Breast epithelium (tissue), 4 donors: ENCODE data around the gene ATXN7L1. TPM values are rescaled to one million over a fixed set of nuclear protein-coding genes. Genes with fewer than 3 reads are reported as not detected.

ENCODE experiments used
- DNase-seq, 2 donors: peaks; one replicate each; pipeline ENCODE4 v3.0.0-alpha.2; 2019; ENCODE audit warnings: low spot score in 2 of 2
- H3K27ac ChIP-seq, 2 donors: fragments of 200-600 bp; sonication (generic) in 1 of 2; one replicate each; pipeline ENCODE4 v1.5.1; 2016 to 2019; ENCODE audit warnings: mild to moderate bottlenecking in 1 of 2
- H3K27me3 ChIP-seq, 2 donors: fragments of 200-600 bp; sonication (generic) in 1 of 2; one replicate each; pipeline versions ENCODE4 v1.5.1 to v1.6.0; 2017 to 2019; ENCODE audit warnings: control low read depth in 1 of 2, mild to moderate bottlenecking in 1 of 2
- H3K36me3 ChIP-seq: fragments of 200-600 bp; one replicate; pipeline ENCODE4 v1.5.1; 2019
- H3K4me1 ChIP-seq, 2 donors: fragments of 200-600 bp; sonication (generic); one replicate each; pipeline ENCODE4 v1.5.1; 2016 to 2019; ENCODE audit warnings: control low read depth in 1 of 2
- H3K4me3 ChIP-seq, 3 donors: fragments of 200-600 bp; sonication (generic); 1 replicate in 2 of 3; 2 replicates in 1 of 3; pipeline ENCODE4 v1.5.1; 2016 to 2019; ENCODE audit warnings: mild to moderate bottlenecking in 3 of 3, moderate library complexity in 2 of 3
- H3K9me3 ChIP-seq, 2 donors: fragments of 200-600 bp; sonication (generic) in 1 of 2; one replicate each; pipeline ENCODE4 v1.5.1; 2016 to 2019; ENCODE audit warnings: control low read depth in 1 of 2
- CTCF ChIP-seq, 3 donors: fragments of 450-650 bp; IDR thresholded peaks; one replicate each; pipeline ENCODE4 v1.5.1; 2016 to 2017; ENCODE audit warnings: antibody characterized with exemption in 3 of 3, mild to moderate bottlenecking in 3 of 3, moderate library complexity in 3 of 3
- POLR2A ChIP-seq: fragments of 450-650 bp; IDR thresholded peaks from one replicate; pipeline ENCODE4 v1.6.1; 2016; ENCODE audit warnings: antibody characterized with exemption, mild to moderate bottlenecking, moderate library complexity
- POLR2AphosphoS5 ChIP-seq, 3 donors: sonication (generic); formaldehyde crosslinking; IDR thresholded peaks; one replicate each; pipeline ENCODE4 v1.6.1; 2017; ENCODE audit warnings: antibody characterized with exemption in 3 of 3
- intact Hi-C: fragments of 100-400 bp; cut with DNase I; formaldehyde crosslinking; loops from one replicate; pipeline ENCODE4 v1.15.1; 2023; ENCODE audit warnings: low total_unique reads
- total RNA-seq, 3 donors: library from RNA; depleted of rRNA; stranded (reverse); fragments of >200 nt; gene quantifications; one replicate each; pipeline ENCODE4 v1.1.0, GENCODE V29; 2016

Gene ATXN7L1, protein sequence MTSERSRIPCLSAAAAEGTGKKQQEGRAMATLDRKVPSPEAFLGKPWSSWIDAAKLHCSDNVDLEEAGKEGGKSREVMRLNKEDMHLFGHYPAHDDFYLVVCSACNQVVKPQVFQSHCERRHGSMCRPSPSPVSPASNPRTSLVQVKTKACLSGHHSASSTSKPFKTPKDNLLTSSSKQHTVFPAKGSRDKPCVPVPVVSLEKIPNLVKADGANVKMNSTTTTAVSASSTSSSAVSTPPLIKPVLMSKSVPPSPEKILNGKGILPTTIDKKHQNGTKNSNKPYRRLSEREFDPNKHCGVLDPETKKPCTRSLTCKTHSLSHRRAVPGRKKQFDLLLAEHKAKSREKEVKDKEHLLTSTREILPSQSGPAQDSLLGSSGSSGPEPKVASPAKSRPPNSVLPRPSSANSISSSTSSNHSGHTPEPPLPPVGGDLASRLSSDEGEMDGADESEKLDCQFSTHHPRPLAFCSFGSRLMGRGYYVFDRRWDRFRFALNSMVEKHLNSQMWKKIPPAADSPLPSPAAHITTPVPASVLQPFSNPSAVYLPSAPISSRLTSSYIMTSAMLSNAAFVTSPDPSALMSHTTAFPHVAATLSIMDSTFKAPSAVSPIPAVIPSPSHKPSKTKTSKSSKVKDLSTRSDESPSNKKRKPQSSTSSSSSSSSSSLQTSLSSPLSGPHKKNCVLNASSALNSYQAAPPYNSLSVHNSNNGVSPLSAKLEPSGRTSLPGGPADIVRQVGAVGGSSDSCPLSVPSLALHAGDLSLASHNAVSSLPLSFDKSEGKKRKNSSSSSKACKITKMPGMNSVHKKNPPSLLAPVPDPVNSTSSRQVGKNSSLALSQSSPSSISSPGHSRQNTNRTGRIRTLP
- total RNA-seq = 10 to 100 TPM; 10.7 to 18.4 (median 12.5) TPM

DNA sequence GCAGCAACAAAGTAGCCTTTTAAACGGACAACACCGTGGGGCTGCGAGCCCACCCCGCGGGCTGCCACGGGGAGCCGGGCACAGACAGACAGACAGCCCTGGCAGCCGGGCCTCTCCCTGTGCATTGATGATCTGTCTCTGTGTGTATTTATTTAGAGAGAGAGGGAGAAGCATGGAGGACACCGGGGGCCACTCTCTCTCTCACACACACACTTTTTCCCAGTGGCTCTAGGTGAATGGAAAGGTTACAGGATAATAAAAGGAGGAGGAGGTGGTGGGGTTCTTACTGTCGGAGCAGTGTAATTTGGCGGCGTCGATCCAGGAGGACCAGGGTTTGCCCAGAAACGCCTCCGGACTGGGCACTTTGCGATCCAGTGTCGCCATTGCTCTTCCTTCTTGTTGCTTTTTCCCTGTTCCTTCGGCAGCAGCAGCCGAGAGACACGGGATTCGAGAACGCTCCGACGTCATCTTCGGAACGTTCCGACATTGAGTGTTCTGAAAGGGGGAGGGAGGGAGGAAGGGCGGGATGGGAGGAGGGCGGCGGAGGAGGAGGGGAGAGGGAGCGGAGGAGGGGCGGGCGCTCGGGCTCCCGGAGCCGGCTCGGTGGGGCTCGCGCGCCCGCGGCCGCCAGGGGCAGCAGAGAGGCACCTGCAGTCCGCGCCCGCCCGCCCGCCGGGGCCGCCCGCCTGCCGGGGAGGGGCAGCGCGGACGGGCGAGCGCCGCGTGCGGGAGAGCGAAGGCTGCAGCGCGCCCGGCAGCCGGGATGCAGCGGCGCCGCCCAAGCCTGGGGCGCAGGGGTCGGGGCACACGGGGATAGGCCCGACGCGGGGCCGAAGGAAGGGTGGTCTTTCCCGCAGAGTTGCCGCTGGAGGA lies at the start of gene ATXN7L1:
Gene ATXN7L1, minus strand, starts transcription at position 509 of the 873 bp plus-strand sequence. Its CDS starts 41 bp downstream, at position 468.
- Histone ChIP-seq H3K9me3 (no peaks in the 10 kb centered on the region), H3K27ac (peak within 1 kb of the TSS; percentile 83 to 96), H3K4me1 (peaks cover 0 to 6% of the 10 kb centered on the region in 2 donors), H3K36me3 (no peaks in the 10 kb centered on the region), H3K4me3 (peak within 1 kb of the TSS; percentile 65 to 96 (median 78)), H3K27me3 (no peaks in the 10 kb centered on the region)
- intact Hi-C loops = no loop called here
- TF ChIP-seq CTCF (IDR thresholded peaks at IDR 0.05) (peak in 1 of 3 donors; percentile 85), POLR2AphosphoS5 (IDR thresholded peaks at IDR 0.05) (peak; percentile 48 to 82 (median 71)), POLR2A (peak; percentile 21)
- peak; percentile 92 to 93 for DNase-seq

- intact Hi-C loops = no loop called here
- Histone ChIP-seq H3K36me3 (no peaks in the 10 kb centered on the region), H3K27ac (no peak overlapping the region), H3K4me3 (no peak overlapping the region), H3K4me1 (no peaks in the 10 kb centered on the region), H3K9me3 (peaks cover 0 to 7% of the 10 kb centered on the region in 2 donors), H3K27me3 (no peaks in the 10 kb centered on the region)
- no peak for DNase-seq
- TF ChIP-seq POLR2AphosphoS5 (IDR thresholded peaks at IDR 0.05) (no peak), CTCF (IDR thresholded peaks at IDR 0.05) (no peak), POLR2A (no peak)
Measured at GRCh38 chr7:105926131-105926530, 49.7 kb upstream of the ATXN7L1 start.

DNA sequence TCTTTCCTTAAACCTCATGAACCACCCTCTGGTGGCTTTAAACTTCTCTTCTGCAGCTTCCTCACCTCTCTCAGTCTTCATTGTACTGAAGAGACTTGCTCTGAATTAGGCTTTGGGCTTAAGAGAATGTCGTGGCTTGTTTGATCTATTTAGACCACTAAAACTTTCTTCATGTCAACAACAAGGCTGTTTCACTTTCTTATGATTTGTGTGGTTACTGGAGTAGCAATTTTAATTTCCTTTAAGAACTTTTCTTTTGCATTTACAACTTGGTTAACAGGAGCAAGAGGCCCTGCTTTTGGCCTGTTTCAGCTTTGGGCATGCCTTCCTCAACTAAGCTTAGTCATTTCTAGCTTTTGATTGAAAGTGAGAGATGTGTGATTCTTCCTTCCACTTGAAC lies 48.5 kb upstream of the ATXN7L1 start:
- Histone ChIP-seq H3K36me3 (no peaks in the 10 kb centered on the region), H3K4me3 (no peak overlapping the region), H3K27ac (no peak overlapping the region), H3K9me3 (peaks cover 0 to 7% of the 10 kb centered on the region in 2 donors), H3K27me3 (no peaks in the 10 kb centered on the region), H3K4me1 (no peaks in the 10 kb centered on the region)
- TF ChIP-seq POLR2AphosphoS5 (IDR thresholded peaks at IDR 0.05) (no peak), CTCF (IDR thresholded peaks at IDR 0.05) (no peak), POLR2A (no peak)
- DNase-seq = no peak
- intact Hi-C loops = no loop called here

GRCh38 chr7:105920766-105921165 lies 44.4 kb upstream of the ATXN7L1 start:
- Histone ChIP-seq H3K27me3 (no peaks in the 10 kb centered on the region), H3K36me3 (no peaks in the 10 kb centered on the region), H3K9me3 (peaks cover 0 to 7% of the 10 kb centered on the region in 2 donors), H3K4me3 (no peak overlapping the region), H3K4me1 (no peaks in the 10 kb centered on the region), H3K27ac (no peak overlapping the region)
- intact Hi-C loops = no loop called here
- no peak for DNase-seq
- TF ChIP-seq CTCF (IDR thresholded peaks at IDR 0.05) (no peak), POLR2AphosphoS5 (IDR thresholded peaks at IDR 0.05) (no peak), POLR2A (no peak)
